IMR-90 (cell line): ENCODE measurements around the gene ZFP36L1.

Experiments used
- POLR2A ChIP-seq: IDR thresholded peaks from 2 replicates; pipeline ENCODE4 v1.6.1; 2012; ENCODE audit warnings: mild to moderate bottlenecking, low read depth, low read length
- TF ChIP-seq, protein P1 (sequence below): conservative IDR thresholded peaks from 2 replicates; pipeline ENCODE4 v1.5.1; 2012; ENCODE audit warnings: mild to moderate bottlenecking, low read depth, low read length, improper control_type of control experiment
- TF ChIP-seq, protein P2 (sequence below): fragments of 150-350 bp; IDR thresholded peaks from 2 replicates; pipeline ENCODE4 v1.6.1; 2017; ENCODE audit warnings: mild to moderate bottlenecking, antibody characterized with exemption, low read length, low read depth

DNA sequence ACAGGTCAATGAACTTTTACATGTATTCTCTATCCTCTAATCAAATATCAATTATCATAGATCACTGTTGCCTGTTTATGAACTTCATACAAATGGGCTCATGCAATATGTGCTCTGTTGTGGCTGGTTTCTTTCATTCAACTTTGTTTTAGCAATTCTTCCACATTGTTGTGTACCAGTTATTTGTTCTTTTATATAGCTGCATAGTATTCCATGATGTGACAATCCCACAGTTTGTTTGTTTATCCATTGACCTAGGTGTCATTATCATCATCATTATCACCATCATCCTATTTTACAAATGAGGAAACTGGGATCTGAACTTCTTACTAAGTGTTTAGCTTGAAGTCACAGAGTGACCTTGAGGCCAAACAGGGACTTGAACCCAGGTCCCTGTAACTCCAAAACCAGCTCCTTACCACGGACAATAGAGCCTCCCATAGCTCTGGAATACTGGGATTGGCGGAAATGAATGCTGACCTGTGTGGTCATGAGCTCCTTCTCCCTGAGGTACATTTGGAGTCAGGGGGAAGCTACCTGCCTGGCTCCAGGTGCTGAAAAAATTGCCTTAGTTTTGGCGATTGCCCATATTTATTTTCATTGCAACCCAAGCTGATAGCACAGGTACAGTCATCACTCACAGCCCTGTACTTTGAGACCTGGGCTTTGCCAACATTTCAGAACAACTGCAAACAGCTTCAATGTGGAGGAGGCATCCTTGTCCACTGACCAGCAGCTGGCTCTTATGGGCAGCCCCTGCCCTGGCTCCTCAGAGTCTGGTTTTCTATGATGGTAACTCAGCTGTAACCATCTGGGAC lies 9.2 kb downstream of the ZFP36L1 start:
- TF ChIP-seq, protein P1, sequence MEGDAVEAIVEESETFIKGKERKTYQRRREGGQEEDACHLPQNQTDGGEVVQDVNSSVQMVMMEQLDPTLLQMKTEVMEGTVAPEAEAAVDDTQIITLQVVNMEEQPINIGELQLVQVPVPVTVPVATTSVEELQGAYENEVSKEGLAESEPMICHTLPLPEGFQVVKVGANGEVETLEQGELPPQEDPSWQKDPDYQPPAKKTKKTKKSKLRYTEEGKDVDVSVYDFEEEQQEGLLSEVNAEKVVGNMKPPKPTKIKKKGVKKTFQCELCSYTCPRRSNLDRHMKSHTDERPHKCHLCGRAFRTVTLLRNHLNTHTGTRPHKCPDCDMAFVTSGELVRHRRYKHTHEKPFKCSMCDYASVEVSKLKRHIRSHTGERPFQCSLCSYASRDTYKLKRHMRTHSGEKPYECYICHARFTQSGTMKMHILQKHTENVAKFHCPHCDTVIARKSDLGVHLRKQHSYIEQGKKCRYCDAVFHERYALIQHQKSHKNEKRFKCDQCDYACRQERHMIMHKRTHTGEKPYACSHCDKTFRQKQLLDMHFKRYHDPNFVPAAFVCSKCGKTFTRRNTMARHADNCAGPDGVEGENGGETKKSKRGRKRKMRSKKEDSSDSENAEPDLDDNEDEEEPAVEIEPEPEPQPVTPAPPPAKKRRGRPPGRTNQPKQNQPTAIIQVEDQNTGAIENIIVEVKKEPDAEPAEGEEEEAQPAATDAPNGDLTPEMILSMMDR: no peak
- TF ChIP-seq, protein P2, sequence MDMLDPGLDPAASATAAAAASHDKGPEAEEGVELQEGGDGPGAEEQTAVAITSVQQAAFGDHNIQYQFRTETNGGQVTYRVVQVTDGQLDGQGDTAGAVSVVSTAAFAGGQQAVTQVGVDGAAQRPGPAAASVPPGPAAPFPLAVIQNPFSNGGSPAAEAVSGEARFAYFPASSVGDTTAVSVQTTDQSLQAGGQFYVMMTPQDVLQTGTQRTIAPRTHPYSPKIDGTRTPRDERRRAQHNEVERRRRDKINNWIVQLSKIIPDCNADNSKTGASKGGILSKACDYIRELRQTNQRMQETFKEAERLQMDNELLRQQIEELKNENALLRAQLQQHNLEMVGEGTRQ: no peak
- TF ChIP-seq POLR2A: no peak
